OCI-LY3 (cell line): ENCODE measurements around the gene DOK7.

Source experiments
- H2AFZ ChIP-seq: fragments of 200-600, 300-600 bp; shearing (Covaris generic); 2 replicates; pipeline ENCODE4 v1.6.0; 2014; ENCODE audit warnings: antibody characterized with exemption, low read depth, low read length
- H3K27ac ChIP-seq: fragments of 200-600, 300-600 bp; sonication (generic); 2 replicates; pipeline ENCODE4 v1.5.1; 2014; ENCODE audit warnings: mild to moderate bottlenecking, low read length, moderate library complexity, mixed read lengths
- H3K27me3 ChIP-seq: fragments of 200-600, 300-600 bp; sonication (generic); 2 replicates; pipeline ENCODE4 v1.6.1; 2014; ENCODE audit warnings: low read depth, low read length, mixed read lengths
- H3K36me3 ChIP-seq: fragments of 200-600, 300-600 bp; sonication (generic); replicated peaks from 2 replicates; pipeline ENCODE3; 2014; ENCODE audit warnings: low read depth, low read length, mixed read lengths
- H3K4me1 ChIP-seq: fragments of 300-600, 200-600 bp; sonication (generic); 2 replicates; pipeline ENCODE4 v1.6.1; 2014; ENCODE audit warnings: low read length, mixed read lengths
- H3K4me2 ChIP-seq: fragments of 200-600, 300-600 bp; sonication (generic); 2 replicates; pipeline ENCODE4 v1.6.1; 2014; ENCODE audit warnings: low read length, mixed read lengths
- H3K4me3 ChIP-seq: fragments of 300-600, 200-600 bp; sonication (generic); 2 replicates; pipeline ENCODE4 v1.5.1; 2014; ENCODE audit warnings: antibody characterized with exemption, mild to moderate bottlenecking, low read length, moderate library complexity
- H3K79me2 ChIP-seq: fragments of 300-600, 200-600 bp; shearing (Covaris generic); 2 replicates; pipeline ENCODE4 v1.6.1; 2014; ENCODE audit warnings: mild to moderate bottlenecking, low read length, mixed read lengths
- H3K9ac ChIP-seq: fragments of 300-600, 200-600 bp; shearing (Covaris generic); 2 replicates; pipeline ENCODE4 v1.6.0; 2014; ENCODE audit warnings: mild to moderate bottlenecking, low read length, moderate library complexity
- H3K9me3 ChIP-seq: fragments of 200-600, 300-600 bp; shearing (Covaris generic); 2 replicates; pipeline ENCODE4 v1.6.1; 2014; ENCODE audit warnings: low read length, mixed read lengths; ENCODE audit not compliant: insufficient read depth
- H4K20me1 ChIP-seq: fragments of 200-600, 300-600 bp; sonication (generic); 2 replicates; pipeline ENCODE4 v1.6.1; 2016; ENCODE audit warnings: low read length, mixed read lengths; ENCODE audit not compliant: insufficient read depth
- EZH2phosphoT487 ChIP-seq: fragments of 200-600 bp; shearing (Covaris generic); IDR thresholded peaks from 2 replicates; pipeline ENCODE4 v1.6.1; 2018; ENCODE audit warnings: antibody characterized with exemption, mixed run types, low read depth
- TF ChIP-seq, protein P1 (sequence below): fragments of 200-600, 300-600 bp; sonication (generic); IDR thresholded peaks from 2 replicates; pipeline ENCODE4 v1.5.1; 2014; ENCODE audit warnings: antibody characterized with exemption, low read length, low read depth

Gene DOK7

DNA sequence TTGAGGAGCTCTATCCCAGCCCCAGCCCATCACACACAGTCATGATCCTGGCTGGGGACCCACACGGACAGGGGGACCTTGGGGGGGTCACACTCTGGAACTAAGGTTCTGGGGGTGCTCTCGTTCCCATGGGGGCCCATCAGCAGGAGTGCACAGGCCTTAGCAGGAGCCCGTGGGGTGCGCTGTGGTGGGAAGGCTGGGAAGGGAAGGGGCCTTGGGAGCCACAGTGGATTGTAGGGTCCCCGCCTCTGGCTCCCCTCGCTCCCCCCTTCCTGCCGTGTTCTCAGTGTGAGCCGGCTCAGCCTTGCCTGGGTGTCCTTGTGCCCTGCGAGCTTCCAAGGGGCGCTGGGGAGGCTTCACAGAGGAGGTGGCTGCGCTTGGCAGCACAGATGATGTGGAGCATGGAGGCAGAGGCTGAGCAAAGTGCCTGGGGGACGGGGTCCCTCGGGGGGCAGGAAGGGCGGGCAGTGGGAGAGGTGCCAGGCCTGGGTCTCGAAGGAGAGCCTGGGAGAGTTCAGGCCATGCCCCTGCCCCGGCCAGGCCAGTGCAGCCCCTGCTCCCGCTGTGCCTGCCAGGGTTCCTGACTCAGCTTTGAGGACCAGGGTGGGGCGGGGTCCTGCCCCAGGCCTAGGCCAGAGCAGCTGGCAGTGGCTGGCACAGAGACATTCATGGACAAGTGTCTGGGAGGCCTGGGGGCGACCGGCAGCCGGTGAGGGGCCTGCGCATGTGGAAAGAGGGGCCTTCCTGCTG, 26.9 kb upstream of the DOK7 start:
- TF ChIP-seq EZH2phosphoT487, result no peak
- TF ChIP-seq, protein P1, sequence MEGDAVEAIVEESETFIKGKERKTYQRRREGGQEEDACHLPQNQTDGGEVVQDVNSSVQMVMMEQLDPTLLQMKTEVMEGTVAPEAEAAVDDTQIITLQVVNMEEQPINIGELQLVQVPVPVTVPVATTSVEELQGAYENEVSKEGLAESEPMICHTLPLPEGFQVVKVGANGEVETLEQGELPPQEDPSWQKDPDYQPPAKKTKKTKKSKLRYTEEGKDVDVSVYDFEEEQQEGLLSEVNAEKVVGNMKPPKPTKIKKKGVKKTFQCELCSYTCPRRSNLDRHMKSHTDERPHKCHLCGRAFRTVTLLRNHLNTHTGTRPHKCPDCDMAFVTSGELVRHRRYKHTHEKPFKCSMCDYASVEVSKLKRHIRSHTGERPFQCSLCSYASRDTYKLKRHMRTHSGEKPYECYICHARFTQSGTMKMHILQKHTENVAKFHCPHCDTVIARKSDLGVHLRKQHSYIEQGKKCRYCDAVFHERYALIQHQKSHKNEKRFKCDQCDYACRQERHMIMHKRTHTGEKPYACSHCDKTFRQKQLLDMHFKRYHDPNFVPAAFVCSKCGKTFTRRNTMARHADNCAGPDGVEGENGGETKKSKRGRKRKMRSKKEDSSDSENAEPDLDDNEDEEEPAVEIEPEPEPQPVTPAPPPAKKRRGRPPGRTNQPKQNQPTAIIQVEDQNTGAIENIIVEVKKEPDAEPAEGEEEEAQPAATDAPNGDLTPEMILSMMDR, result no peak
- H3K9me3 ChIP-seq, result no peaks in the 10 kb centered on the region
- H3K36me3 ChIP-seq, result no peaks in the 10 kb centered on the region
- H3K4me1 ChIP-seq, result peaks cover 5% of the 10 kb centered on the region; the same call in 1 of the 2 replicates
- no peak overlapping the region for H3K4me2 ChIP-seq
- no peaks in the 10 kb centered on the region for H4K20me1 ChIP-seq
- H3K79me2 ChIP-seq, result no peaks in the 10 kb centered on the region
- H3K27me3 ChIP-seq, result no peaks in the 10 kb centered on the region
- H3K27ac ChIP-seq, result no peak overlapping the region
- no peak overlapping the region for H2AFZ ChIP-seq
- no peak overlapping the region for H3K4me3 ChIP-seq
- H3K9ac ChIP-seq, result no peak overlapping the region

GRCh38 chr4:3436798-3437581, 26.1 kb upstream of the DOK7 start:
- H3K9ac ChIP-seq, result no peak overlapping the region
- no peak overlapping the region for H2AFZ ChIP-seq
- H3K9me3 ChIP-seq, result no peaks in the 10 kb centered on the region
- no peak for TF ChIP-seq EZH2phosphoT487
- TF ChIP-seq, protein P1, result no peak
- peaks cover 5% of the 10 kb centered on the region; the same call in 1 of the 2 replicates for H3K4me1 ChIP-seq
- no peaks in the 10 kb centered on the region for H3K27me3 ChIP-seq
- H3K36me3 ChIP-seq, result no peaks in the 10 kb centered on the region
- H3K4me2 ChIP-seq, result no peak overlapping the region
- no peak overlapping the region for H3K4me3 ChIP-seq
- H4K20me1 ChIP-seq, result no peaks in the 10 kb centered on the region
- H3K27ac ChIP-seq, result no peak overlapping the region
- no peaks in the 10 kb centered on the region for H3K79me2 ChIP-seq

DNA sequence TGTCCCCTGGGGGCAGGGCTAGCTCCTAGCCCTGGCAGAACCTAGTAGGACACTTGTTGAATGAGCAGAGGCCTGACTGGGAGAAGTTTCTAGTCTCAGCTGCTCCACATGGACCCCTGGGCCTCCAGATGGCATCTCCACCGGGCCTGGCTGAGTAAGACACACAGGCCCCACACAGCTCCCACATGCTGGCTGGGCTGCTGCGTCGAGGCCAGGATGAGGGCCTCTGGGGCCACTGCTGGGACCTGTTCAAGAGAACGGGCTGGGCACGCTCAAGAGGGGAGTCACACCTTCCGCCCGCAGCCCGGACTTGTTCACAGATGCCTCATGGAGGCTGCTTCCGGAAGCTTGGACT, 25.5 kb upstream of the DOK7 start:
- H3K4me2 ChIP-seq, result no peak overlapping the region
- H3K9ac ChIP-seq, result no peak overlapping the region
- TF ChIP-seq EZH2phosphoT487, result no peak
- TF ChIP-seq, protein P1, result no peak
- no peaks in the 10 kb centered on the region for H4K20me1 ChIP-seq
- no peaks in the 10 kb centered on the region for H3K27me3 ChIP-seq
- H3K36me3 ChIP-seq, result no peaks in the 10 kb centered on the region
- peaks cover 5% of the 10 kb centered on the region; the same call in 1 of the 2 replicates for H3K4me1 ChIP-seq
- no peak overlapping the region for H3K27ac ChIP-seq
- H3K4me3 ChIP-seq, result no peak overlapping the region
- no peaks in the 10 kb centered on the region for H3K79me2 ChIP-seq
- no peak overlapping the region for H2AFZ ChIP-seq
- no peaks in the 10 kb centered on the region for H3K9me3 ChIP-seq

- no peak for TF ChIP-seq EZH2phosphoT487
- TF ChIP-seq, protein P1, result no peak
- Histone ChIP-seq H3K36me3 (no peaks in the 10 kb centered on the region), H3K4me3 (no peak overlapping the region), H3K27ac (no peak overlapping the region), H3K79me2 (no peaks in the 10 kb centered on the region), H2AFZ (no peak overlapping the region), H3K4me2 (no peak overlapping the region), H3K4me1 (peaks cover 5% of the 10 kb centered on the region; the same call in 1 of the 2 replicates), H3K9ac (no peak overlapping the region), H3K9me3 (no peaks in the 10 kb centered on the region), H3K27me3 (no peaks in the 10 kb centered on the region), H4K20me1 (no peaks in the 10 kb centered on the region)
Measured at GRCh38 chr4:3437998-3438846, 24.9 kb upstream of the DOK7 start.
